GM19239 (cell line): ENCODE results near the gene RHBDL1.
A peak's percentile ranks its signal among the peaks of the same experiment; 100 is the strongest.
"Not testable (repeated sequence)": the region's sequence is repeated elsewhere in the genome, so short reads cannot be mapped to it uniquely, and the experiment has no call there.

Source experiments
- DNase-seq: peaks from one replicate; pipeline ENCODE4 v3.0.0; 2011; ENCODE audit warnings: low spot score; ENCODE audit not compliant: insufficient read length
- FAIRE-seq: peaks from 2 replicates; lab custom pipeline; 2011; peaks lifted over from hg19 to GRCh38; lab: Jason Lieb, UNC

RHBDL1 gene

GRCh38 chr16:682493-683395 lies 7.3 kb downstream of the RHBDL1 start:
- no peak for FAIRE-seq
- no peak for DNase-seq

- no peak for DNase-seq
- FAIRE-seq = peak; percentile 21
These were observed 8.1 kb downstream of the RHBDL1 start for GRCh38 chr16:683396-684070.

GRCh38 chr16:684071-684794 lies 8.8 kb downstream of the RHBDL1 start, which contains the start of gene JMJD8:
TSS of gene JMJD8 (minus strand) at chr16:684334. CDS start at chr16:684319, 15 bp downstream.
- DNase-seq (peak; percentile 100), FAIRE-seq (peak; percentile 97)

GRCh38 chr16:684961-685696 lies 9.7 kb downstream of the RHBDL1 start:
- DNase-seq = no peak
- no peak for FAIRE-seq

- DNase-seq (no peak), FAIRE-seq (no peak)
These were observed 10.5 kb downstream of the RHBDL1 start for GRCh38 chr16:685967-686366.

- no peak for DNase-seq
- no peak for FAIRE-seq
These were observed 11.2 kb downstream of the RHBDL1 start for GRCh38 chr16:686459-687260.

GRCh38 chr16:687499-687898 lies 12.0 kb downstream of the RHBDL1 start:
- no peak for FAIRE-seq

GRCh38 chr16:689175-689897 lies 13.9 kb downstream of the RHBDL1 start:
- DNase-seq (no peak), FAIRE-seq (no peak)

More at GRCh38 chr16:687499-687898, 12.0 kb downstream of the RHBDL1 start:
- no peak for DNase-seq

GRCh38 chr16:691242-691641 lies 15.8 kb downstream of the RHBDL1 start:
- DNase-seq, FAIRE-seq: not testable (repeated sequence)

- no peak for DNase-seq
- FAIRE-seq = no peak
These were observed 17.1 kb downstream of the RHBDL1 start for GRCh38 chr16:692356-693108.

- DNase-seq = no peak
- FAIRE-seq = no peak
These were observed 17.9 kb downstream of the RHBDL1 start for GRCh38 chr16:693364-693763.

GRCh38 chr16:693766-694165 lies 18.3 kb downstream of the RHBDL1 start:
- DNase-seq = no peak
- no peak for FAIRE-seq

GRCh38 chr16:694187-694862 lies 18.9 kb downstream of the RHBDL1 start:
- DNase-seq = no peak
- FAIRE-seq = no peak

GRCh38 chr16:694863-695354 lies 19.4 kb downstream of the RHBDL1 start:
- no peak for DNase-seq
- no peak for FAIRE-seq

- FAIRE-seq = no peak
- peak; percentile 83 for DNase-seq
These were observed 20.1 kb downstream of the RHBDL1 start for GRCh38 chr16:695355-696089.

GRCh38 chr16:698911-699671 lies 23.6 kb downstream of the RHBDL1 start:
- FAIRE-seq = no peak
- DNase-seq = no peak
